Ishikawa (cell line): ENCODE measurements around the gene ALKBH5.
A peak's percentile ranks its signal among the peaks of the same experiment; 100 is the strongest.

Source experiments
- CEBPB ChIP-seq: IDR thresholded peaks from 2 replicates; pipeline ENCODE4 v1.6.1; 2012
- EP300 ChIP-seq: IDR thresholded peaks from 2 replicates; pipeline ENCODE4 v1.6.1; 2012; ENCODE audit warnings: borderline replicate concordance
- RAD21 ChIP-seq: IDR thresholded peaks from 2 replicates; pipeline ENCODE4 v1.6.1; 2012; ENCODE audit warnings: low read depth
- TAF1 ChIP-seq: IDR thresholded peaks from 2 replicates; pipeline ENCODE4 v1.6.1; 2012; ENCODE audit warnings: low read depth, mild to moderate bottlenecking
- YY1 ChIP-seq: IDR thresholded peaks from 2 replicates; pipeline ENCODE4 v1.6.1; 2012; ENCODE audit warnings: low read depth
- TF ChIP-seq, protein P1 (sequence below): IDR thresholded peaks from 2 replicates; pipeline ENCODE4 v1.6.1; 2012
- TF ChIP-seq, protein P2 (sequence below): IDR thresholded peaks from 2 replicates; pipeline ENCODE4 v1.6.1; 2012; ENCODE audit warnings: low read depth, mild to moderate bottlenecking

DNA sequence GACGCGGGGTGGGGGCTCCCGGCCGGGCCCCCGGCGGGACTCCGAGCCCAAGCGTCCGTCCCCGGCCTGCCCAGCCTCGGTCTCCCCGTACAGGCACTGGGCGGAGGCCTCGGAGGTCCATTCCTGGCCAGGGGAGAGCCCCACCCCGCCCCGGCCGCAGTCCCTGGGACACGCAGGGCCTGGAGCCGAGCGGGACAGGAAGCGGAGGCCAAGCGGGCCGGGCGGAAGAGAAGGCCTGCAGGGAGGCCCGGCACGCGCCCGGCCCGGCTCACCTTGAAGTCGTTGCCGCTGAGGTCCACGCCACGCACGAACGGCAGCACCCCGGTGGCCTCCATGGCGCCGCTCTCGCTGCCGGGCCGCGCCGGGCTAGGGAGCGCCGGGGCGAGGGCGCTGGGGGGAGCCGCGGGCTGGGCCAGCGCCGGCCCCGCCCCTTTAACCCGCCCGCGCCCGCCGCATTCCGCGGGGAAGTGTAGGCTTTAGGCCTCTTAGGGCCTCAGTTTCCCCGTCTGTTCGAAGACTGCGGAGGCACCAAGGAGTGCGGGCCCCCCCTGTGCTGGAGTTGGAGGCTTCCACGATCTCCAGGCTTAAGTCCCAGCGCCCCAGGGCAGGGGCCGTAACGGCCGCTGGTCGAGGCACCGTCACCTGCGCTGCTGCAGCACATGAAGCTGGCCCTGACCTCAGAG, 74.9 kb downstream of the ALKBH5 start, which contains the start of gene FLII:
- TF ChIP-seq RAD21 (no peak), TAF1 (peak; percentile 47; the same call in 1 of the 2 replicates), EP300 (no peak), CEBPB (no peak), YY1 (peak; percentile 70)
- TF ChIP-seq, protein P1, sequence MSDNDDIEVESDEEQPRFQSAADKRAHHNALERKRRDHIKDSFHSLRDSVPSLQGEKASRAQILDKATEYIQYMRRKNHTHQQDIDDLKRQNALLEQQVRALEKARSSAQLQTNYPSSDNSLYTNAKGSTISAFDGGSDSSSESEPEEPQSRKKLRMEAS: peak; percentile 66
- TF ChIP-seq, protein P2, sequence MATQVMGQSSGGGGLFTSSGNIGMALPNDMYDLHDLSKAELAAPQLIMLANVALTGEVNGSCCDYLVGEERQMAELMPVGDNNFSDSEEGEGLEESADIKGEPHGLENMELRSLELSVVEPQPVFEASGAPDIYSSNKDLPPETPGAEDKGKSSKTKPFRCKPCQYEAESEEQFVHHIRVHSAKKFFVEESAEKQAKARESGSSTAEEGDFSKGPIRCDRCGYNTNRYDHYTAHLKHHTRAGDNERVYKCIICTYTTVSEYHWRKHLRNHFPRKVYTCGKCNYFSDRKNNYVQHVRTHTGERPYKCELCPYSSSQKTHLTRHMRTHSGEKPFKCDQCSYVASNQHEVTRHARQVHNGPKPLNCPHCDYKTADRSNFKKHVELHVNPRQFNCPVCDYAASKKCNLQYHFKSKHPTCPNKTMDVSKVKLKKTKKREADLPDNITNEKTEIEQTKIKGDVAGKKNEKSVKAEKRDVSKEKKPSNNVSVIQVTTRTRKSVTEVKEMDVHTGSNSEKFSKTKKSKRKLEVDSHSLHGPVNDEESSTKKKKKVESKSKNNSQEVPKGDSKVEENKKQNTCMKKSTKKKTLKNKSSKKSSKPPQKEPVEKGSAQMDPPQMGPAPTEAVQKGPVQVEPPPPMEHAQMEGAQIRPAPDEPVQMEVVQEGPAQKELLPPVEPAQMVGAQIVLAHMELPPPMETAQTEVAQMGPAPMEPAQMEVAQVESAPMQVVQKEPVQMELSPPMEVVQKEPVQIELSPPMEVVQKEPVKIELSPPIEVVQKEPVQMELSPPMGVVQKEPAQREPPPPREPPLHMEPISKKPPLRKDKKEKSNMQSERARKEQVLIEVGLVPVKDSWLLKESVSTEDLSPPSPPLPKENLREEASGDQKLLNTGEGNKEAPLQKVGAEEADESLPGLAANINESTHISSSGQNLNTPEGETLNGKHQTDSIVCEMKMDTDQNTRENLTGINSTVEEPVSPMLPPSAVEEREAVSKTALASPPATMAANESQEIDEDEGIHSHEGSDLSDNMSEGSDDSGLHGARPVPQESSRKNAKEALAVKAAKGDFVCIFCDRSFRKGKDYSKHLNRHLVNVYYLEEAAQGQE: no peak
